Activated CD4-positive, CD25-positive, alpha-beta regulatory T cell (primary cell): ENCODE data around the gene RELL1.
A peak's percentile ranks its signal among the peaks of the same experiment; 100 is the strongest.

Experiments
- DNase-seq, 4 experiments: peaks; one replicate each; lab custom pipeline; 2025; lab: John Stamatoyannopoulos, UW

RELL1 gene, protein sequence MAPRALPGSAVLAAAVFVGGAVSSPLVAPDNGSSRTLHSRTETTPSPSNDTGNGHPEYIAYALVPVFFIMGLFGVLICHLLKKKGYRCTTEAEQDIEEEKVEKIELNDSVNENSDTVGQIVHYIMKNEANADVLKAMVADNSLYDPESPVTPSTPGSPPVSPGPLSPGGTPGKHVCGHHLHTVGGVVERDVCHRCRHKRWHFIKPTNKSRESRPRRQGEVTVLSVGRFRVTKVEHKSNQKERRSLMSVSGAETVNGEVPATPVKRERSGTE

DNA sequence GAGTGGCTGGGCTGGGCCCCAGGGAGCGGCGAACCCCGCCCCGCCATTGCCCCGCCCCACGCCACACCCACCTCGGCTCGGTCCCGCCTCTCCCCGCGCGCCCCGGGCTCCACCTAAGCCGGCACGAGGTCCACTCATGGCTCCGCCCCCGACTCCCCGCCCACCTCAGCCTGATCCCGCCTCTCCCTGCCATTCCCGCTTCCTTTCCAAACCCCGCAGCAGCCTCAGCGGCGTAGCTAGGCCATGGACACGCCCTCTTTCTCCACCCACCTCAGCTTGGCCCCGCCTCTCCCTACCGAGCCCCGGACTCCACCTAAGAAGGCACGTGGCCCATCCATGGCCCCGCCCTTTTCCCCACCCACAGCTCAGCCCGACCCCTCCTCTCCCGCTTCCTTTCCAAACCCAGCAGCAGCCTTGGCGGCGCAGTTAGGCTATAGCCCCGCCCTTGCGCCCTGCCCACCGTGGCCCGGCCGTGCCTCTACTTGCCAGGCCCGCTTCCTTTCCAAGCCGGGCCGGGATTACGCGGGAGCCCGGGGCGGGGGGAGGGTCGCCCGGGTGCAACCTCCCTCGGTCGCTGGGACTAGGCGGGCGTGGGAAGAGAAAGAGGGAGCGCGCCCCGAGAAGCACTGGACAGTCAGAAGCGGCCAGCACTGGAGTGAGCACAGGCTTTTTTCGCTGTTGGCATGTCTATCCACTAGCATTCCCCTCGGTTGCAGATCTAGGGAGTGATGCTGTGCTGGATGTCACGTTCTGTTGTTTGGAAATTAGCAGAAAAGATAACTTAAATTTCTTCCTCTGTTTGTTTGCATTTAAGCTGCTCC, at the start of gene RELL1:
Gene RELL1 (minus strand): TSS at position 4 of the 821 bp plus-strand sequence. CDS start 89 bp downstream, outside the sequence.
- peak; percentile 97 to 100 (median 100) for DNase-seq

DNA sequence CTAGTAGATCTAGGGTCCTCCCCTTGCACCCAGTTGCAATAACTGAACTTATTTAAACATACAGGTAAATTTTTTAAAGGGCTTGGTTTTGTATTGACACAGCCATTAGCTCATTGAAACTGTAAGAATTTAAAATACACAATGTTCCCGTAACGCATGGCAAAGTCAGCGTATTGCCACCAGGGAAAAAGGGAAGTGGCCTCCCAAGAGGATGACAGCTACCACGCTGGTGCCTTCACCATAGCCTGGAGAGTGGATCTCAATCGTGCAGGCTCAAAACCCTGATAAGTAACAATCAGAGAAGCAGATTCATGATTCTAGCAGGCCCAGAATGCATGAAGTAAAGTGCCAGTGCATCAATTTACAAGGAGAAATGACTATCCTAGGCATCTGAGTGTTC, 49.4 kb upstream of the RELL1 start:
- DNase-seq: no peak

DNA sequence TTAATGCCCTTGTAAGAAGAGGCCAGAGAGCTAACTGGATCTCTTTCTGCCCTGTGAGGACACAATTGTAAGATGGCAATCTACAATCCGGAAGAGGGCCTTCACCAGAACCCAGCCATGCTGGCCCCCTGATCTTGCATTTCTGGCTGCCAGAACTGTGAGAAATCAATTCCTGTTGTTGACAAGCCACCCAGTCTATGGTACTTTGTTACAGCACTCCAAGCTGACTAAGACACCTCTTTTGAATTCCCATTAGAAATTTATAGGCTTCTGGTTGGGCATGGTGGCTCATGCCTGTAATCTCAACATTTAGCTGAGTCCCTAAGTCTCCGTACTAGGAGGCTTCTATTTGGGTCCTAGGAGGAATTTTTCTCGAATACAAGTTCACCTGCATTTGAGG, 48.8 kb upstream of the RELL1 start:
- DNase-seq: no peak

DNA sequence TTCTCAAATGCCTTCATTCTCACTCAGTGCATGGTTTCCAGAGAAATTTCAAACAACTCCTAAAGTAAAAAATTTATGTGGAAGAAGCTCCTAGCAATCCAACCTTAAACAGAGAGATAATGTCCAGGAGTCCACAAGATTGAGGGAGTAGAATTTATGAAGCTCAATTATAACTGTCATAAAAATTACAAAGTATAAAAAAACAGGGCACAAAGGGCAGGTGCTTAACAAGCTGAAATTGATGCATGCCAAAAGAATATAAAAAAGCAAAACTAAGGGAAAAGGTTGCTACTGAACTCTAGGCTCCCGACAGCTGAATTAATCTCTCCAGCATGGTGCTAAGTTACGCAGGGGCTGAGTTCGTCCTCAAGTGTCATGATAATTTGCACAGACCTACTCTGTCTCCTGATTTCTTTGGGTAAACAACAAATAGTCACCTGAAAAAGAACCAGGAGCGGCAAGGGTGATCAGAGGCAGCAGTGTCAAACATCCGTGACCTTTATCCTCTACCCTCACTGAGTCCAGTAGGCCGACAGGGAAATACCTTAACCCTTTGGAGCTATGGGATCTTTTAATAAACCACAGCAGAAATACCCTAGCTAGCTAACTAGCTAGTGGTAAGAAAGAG, 47.2 kb upstream of the RELL1 start:
- DNase-seq: no peak

DNA sequence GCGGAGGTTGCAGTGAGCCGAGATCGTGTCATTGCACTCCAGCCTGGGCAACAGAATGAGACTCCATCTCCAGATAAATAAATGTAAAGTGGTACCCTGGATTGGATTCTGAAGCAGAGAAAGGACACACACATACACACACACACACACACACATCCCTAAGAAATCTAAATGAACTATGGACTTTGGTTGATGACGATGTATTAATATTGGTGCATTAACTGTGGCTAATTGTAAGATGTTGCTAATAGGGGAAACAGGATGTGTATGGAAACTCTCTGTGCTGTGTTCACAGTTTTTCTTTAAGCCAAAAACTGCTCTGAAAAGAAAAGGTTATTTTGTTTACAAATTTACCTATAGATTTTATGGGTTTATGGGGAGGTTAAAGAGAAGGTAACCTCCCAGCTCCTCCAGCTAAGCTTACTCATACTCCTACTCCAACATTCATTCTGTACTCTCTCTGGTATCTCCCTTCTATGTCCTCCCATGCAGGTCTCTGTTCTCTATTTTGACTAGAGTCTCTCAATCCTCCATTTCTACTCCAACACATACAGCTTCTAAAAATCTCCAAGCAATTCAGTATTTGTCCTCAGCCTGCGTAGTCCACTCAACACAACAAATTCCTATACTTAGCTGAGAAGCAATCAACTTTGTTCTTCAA, 46.5 kb upstream of the RELL1 start:
- no peak for DNase-seq

DNA sequence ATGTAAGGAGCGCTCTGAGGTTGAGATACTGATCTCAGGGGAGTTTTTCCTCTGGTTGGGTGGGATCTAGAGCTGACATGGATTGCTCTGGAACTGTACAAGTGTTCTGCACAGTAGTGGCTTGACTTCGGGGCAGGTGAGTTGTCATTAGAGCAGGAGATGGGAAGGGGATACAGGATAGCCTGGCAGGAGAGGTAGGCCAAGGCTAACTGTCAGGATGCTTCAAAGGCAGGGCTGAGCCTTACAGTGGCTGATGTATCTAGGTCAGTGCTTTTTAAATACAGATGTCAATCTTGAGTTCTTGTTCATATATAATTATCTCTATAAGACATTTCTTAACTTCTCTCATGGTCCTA, 43.5 kb upstream of the RELL1 start:
- no peak for DNase-seq

DNA sequence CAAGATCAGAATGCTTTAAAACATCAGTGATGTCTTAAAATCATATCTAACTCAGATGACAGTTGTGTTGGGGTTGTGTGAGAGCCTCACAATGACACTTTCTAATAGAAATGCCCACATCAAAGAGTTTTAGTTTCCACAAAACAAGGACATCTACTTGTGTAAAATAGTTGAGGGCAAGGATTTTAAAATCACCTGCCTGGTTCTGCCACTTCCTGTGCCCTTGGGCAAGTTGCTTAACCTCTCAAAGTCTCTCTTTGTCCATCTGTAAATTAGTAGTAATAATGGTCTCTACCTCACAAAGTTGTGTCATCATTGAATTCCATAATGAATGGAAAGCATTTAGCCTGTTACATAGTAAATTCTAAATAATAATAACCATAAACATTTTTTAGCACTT, 41.9 kb upstream of the RELL1 start:
- no peak for DNase-seq

DNA sequence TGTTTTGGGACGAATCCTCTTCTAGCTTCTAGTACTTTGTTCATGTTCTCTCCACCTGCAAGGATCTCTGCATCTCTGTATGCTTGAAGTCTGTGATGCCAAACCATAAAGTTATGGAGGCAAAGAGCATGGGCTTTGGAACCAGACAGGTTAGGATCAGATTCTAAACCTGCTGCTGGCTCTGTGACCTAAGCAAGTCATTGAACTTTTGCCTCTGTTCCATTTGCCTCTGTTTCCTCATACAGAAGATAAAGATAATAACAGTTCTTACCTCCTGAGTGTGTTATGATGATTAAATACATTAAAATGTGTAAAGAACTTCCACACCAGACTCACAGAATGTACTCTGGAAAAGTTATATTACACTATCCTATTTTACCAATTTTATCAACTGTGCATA, 41.5 kb upstream of the RELL1 start:
- DNase-seq: no peak

DNA sequence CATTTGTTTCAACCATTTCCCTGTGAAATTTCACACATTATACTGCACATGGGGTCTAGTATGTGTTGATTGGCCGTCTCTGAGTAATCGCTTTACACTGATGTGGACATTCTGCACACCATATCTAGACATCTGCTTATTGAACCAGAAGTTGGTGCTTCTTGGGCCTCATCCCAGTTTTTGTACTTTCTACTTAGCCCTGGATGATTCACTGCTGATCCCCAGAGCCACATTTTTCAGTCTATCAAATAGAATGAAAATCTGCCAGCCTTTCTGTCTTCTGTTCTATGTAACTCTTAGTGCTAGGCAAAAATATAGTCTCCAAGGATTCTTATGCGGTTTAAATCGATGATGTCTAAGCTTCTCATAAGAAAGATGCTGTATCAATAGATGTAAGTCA, 40.5 kb upstream of the RELL1 start:
- no peak for DNase-seq

DNA sequence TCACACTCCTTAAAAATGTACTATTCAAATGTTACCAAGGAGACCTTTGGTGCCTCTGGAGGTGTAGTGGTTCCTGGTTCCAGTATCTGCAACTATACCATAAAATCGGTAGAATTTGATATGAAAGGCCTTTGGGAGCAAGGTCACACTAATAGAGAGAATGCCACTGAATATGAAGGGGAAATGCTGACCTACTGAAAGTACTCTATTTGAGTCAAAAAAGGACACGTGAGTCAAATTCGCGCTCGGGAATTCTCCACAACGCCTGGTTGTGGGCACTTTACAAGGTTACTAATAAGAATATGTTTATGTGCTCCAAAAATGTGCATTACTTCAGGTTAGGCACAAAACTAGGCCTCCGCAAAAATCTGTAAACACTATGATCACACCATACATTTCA, 39.5 kb upstream of the RELL1 start:
- DNase-seq: no peak

DNA sequence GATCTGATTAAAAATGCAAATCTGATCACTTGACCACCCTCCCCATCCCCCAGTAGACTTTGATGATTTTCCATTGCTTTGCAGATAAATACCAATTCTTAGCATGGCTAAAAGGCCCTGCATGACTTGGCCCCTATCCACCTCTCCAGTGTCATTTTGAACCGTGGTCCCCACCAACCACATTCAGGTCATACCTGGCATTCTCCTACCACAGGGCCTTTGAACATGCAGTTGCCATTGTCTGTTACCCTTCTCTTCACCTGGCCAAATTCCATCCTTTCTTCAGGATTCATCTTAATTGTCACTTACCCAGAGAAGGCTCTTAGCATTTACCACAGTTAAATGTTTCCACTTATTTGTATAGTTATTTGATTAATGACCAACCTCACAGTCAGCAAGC, 36.9 kb upstream of the RELL1 start:
- no peak for DNase-seq

DNA sequence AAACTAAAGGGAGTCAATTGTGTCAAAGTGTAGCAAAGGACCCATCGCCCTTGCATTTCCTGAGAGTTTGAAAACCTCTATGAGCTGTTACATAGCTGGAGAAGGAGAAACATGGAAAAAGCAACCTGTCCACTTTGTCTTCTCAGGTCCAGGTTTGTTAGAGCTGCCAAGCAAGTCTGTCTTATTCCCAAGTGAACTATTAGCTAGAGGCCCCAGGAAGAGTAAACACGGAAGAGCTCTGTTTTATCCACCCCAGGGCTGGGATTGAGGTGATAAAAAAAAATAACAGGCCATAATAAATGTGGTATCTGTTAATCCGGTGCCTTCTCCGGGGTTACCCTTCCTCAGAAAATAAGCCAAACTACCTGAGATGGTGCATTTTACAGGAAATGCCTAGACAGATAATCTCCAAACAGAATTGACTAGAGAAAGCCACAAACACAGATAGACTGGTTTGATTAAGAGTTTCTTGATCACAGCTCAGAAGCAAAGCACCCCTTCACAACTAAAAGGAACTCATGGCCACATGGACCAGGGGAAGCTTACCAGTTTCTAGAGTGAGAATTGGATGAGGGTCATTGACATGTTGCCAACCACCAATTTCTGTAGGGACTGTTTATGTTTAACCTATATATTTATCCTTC, 35.9 kb upstream of the RELL1 start:
- DNase-seq: no peak

DNA sequence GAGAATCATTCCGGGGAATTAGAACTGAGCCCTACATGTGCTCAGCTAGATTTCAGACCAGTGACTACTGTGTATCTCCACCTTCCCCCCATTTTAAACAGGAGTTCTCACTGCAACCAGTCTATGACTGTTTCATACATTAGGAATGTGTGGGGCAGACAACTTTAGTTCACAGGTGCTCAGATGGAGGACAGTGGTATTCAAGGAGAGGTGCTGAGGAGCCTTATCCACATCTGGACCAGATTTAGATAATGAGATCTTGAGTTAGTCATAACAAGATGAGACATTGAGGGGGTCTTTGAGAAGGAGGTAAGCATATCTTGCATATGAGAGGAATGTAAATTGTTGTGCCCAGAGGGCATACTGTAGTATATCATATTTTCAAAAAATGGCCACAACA, 32.8 kb upstream of the RELL1 start:
- DNase-seq: no peak

DNA sequence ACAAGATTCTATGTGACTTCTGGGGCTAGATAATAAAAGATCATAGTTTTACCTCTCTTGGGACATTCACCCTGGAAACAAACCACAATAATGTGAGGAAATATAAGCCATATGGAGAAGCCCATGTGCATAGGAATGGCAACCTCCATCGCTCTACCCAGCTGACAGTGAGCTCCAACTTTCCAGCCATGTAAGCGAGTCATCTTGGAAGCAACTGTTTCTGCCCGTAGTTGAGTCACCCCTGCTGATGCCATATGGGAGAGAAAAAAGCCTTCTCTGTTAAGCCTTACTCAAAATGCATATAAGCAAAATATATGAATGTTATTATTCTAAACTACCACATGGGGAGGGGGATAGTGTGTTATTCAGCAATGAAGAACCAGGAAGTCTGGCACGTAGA, 31.4 kb upstream of the RELL1 start:
- DNase-seq: no peak

DNA sequence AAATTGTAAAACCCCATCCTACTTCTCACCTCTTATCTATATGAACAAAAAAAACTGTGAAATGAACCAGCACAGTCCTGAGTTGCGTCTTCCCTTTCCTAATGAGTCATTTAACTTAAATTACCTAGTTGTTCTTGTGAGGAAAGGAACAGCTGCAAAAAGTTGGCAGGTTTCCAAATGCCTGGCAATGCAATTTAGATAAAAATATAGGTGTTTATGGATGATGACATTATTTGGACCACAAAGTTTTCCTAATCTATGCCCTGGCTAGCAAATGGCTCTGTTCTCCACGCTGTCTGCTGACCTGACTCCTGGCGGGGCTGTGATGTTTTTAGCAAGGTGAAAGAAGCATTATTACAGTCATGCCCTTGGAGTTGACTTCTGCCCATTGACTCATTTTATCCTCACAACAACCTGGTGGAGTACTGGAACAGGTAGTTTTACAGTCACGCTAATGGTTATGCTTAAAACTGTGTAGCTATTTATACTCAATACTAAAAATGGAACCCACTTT, 29.8 kb upstream of the RELL1 start:
- DNase-seq: no peak

DNA sequence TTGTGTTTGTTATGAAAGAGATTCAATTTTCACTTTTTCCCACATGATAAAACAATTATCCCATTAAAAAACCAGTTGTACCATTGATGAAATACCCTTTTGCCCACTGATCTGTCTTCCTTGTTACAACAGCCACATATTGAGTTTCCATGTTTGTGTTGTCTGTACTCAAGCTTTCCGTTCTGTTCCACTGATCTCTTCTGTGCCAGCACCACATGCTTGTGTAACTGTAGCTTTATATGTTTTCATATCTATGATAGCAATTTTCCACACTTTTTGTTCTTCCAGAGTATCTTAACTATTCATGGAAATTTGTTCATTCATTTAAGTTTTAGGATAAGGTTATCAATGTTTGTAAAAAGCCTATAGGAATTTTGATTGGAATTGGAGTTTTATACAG, 24.3 kb upstream of the RELL1 start:
- no peak for DNase-seq

DNA sequence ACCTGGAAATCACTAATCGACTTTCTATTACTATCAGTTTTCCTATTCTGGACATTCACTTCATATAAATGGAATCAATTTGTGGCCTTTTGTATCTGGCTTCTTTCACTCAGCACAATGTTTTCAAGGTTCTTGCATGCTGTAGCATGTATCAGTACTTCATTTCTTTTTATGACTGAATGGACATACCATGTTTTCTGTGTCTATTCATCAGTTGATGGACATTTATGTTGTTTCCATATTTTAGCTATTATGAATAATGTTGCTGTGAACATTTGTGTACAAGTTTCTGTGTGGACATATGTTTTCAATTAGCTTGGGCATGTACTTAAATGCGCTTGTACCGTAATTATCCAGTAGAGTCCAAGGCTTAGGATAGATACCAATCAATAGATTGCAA, 19.9 kb upstream of the RELL1 start:
- DNase-seq: no peak

DNA sequence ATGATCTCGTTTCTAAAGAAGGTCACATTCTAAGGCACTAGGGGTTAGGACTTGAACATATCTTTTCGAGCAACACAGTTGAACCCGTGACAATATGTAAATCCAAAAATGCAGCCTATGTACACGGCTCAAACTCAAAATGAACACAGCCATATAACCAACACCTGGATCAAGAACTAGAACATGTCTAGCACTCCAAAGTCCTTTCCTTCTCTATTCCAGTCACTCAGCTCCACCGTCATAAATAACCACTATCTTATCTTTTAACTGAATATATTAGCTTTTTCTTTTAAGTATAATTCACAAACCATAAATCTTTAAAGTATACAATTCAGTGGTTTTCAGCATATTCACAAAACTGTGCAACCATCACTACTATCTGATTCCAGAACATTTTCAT, 19.4 kb upstream of the RELL1 start:
- no peak for DNase-seq

DNA sequence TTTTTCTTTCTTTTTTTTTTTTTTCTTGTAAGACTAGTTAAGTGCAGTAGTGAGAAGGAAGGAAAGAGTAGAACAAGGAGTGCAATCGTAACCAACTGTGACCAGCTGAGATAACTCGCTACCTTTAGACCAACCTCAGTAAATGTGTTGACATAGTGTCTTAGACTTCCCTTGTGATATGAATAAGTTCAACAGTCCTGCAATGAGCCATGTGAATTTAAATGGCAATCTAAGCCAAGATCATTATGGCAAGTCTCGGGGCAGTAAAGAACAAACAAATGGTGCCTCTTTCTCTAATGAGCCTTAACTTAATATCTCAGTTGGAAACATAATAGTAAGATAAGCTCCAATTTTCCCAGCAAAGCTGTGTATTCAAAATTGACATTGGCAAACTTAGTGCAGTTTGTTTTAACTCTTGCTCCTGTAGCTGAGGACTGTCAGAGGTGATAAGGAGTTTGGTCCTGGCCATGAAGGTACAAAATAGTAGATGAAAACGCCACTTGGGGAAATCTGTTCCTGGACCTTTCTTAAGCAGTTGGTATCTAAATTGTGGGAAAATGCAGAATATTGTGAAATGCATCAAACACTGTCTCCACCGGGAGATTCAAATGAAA, 13.8 kb upstream of the RELL1 start:
- DNase-seq: no peak

DNA sequence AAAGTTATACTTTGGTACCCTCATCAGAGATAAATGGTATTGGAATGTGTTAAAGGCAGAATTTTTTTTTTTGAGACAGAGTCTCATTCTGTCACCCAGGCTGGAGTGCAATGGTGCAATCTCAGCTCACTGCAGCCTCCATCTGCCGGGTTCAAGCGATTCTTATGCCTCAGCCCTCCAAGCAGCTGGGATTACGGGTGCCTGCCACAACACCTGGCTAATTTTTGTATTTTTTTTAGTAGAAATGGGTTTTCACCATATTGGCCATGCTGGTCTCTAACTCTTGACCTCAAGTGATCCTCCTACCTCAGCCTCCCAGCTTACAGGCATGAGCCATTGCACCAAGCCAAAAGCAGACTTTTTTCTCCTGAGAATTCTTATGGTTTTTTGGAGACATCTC, 11.4 kb upstream of the RELL1 start:
- no peak for DNase-seq

DNA sequence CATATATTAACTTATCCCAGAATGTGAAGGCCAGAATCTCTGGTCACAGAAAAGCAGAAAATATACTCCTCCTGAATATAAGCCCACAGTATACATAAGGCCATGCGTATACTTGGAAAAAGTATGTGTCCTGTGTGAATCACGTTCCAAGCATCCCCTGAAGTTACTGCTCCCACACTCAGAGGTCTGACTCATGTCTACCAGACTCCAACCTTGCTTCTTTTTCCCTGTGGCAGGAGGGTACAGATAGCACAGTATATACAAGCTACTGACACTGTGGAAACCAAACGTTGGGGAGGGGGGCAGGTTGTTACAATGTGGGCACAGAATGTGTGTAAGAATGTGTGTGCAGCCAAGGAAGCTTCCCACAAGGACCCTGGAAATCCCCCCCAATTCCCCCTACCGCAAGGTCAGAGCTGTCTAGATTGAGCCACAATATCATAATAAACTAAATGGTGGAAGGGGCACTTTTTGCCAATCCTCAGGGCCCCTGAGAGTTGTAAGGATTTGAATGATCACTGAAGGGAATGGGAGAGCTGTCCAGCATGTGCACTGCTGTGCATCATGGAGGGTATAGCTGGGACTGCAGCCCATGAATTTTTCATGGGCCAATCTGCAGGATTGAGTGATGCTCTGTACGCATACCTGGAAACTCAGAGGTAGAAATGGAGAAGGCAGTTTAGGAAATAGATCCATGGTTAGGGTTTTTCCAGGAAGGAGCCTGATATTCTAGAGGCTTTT, 7.4 kb upstream of the RELL1 start:
- no peak for DNase-seq
